Skin epidermis (tissue), 12 donors: ENCODE results near the gene FRMPD3.
"Not testable (repeated sequence)": the region's sequence is repeated elsewhere in the genome, so short reads cannot be mapped to it uniquely, and the experiment has no call there.

Experiments
- H3K27ac ChIP-seq, 21 experiments: fragments of 200-600 bp; sonication (generic) in 11 of 21; one replicate each; pipeline ENCODE4 v1.5.0; 2020; ENCODE audit warnings: mild to moderate bottlenecking in 3 of 21, inconsistent platforms in 2 of 21, moderate library complexity in 2 of 21
- H3K4me3 ChIP-seq, 7 experiments: fragments of 200-600 bp; sonication (generic) in 2 of 7; one replicate each; pipeline ENCODE4 v1.5.0; 2020; ENCODE audit warnings: inconsistent platforms in 2 of 7, mild to moderate bottlenecking in 2 of 7, moderate library complexity in 1 of 7

FRMPD3 gene

GRCh38 chrX:107471420-107471819, 22.0 kb downstream of the FRMPD3 start:
- not testable (repeated sequence) for H3K27ac ChIP-seq, H3K4me3 ChIP-seq

GRCh38 chrX:107477406-107477805, 28.0 kb downstream of the FRMPD3 start:
- no peak overlapping the region for H3K4me3 ChIP-seq
- H3K27ac ChIP-seq = no peak overlapping the region

GRCh38 chrX:107480272-107480671, 30.8 kb downstream of the FRMPD3 start:
- Histone ChIP-seq H3K4me3 (no peak overlapping the region), H3K27ac (no peak overlapping the region)

DNA sequence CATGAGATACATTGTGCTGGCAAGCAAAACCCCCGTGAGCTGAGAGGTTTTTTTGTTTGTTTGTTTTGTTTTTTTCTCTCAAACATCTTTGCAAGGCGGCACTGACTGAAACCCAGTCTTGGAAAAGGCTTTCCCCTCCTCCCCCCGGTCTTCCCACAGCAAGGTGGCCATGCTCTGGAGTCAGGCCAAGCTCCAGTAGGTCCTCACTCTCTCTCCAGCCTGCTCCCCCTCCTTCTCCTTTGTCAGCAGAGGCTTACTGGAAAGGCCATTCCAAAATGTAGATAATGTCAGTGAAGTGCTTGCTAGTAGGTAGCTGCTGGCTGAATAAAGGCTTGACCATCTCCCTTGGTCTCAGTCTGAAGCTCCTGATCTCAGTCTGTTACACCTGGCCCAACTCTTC, 32.6 kb downstream of the FRMPD3 start:
- H3K4me3 ChIP-seq = no peak overlapping the region
- H3K27ac ChIP-seq = no peak overlapping the region

DNA sequence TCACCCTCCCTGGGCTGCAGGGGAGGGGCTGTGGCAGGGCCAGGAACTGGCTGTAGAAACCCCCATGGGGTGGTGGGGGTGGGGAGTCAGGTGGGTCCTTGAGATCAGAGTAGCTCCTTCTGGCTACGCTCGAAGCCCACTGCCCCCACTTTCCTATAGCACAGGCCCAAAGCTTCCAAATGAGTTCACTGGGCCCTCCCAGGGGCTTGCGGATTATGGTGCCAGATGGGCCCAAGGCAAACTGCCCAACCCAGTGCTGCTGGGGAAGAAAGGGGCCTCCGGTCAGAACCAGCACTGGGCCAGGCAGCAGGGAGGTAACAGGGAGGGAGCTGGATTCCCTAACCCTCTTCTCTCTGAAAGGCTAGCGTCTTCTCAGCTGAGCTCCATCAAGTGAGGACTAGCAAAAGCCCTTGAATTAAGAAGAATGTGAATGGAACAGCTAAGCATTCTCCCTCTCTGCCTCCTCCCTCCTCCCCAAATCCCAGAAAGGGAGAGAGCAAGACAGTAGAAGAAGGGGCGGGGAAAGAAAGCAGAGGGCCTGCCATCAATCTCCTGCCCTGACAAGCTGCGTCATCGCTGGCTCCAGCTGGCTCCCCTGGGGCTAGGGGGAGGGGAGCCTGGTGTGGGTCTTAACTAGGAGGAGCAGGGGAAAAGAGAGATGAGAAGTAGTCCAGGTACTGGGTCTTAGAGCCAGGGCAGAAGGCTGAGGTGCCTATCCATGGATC, 34.7 kb downstream of the FRMPD3 start:
- Histone ChIP-seq H3K4me3 (no peak overlapping the region), H3K27ac (no peak overlapping the region)

DNA sequence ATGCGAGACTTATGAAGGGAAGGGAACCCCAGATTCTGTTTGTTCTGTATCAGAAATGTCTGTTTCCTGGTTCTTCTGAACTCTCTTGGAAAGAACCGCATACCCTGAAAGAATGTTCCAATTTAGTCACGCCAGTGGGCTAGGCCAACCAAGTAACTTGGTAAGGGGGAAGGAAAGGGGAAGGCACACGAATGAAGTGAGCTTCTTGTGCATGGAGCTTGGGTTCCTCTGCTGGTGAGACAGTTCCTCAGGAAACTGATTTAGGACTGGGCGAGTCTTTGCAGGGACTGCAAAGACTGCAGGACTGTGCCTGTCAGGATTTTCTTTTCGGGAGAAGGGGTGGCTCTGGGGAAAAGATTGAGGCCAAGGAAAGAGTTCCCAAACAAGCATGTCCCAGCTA, 35.6 kb downstream of the FRMPD3 start:
- Histone ChIP-seq H3K27ac (no peak overlapping the region), H3K4me3 (no peak overlapping the region)

DNA sequence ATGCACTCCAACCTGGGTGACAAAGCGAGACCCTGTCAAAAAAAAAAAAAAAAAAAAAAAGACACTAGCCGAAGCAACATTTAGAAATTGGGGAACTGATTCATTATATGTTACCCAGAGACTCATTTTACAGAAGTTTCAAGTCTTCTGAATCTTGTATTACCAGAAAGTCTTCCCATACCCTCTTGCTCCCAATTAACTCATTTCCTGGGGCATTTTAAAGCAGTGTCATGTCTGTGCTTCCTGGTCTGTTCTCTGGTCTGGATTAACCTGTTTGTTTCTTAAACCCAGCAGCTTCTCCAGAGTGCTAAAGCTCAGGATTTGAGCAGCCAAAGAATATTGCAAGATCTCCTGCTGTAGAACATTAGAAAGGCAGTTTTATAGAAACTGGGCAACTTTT, 43.7 kb downstream of the FRMPD3 start:
- Histone ChIP-seq H3K4me3 (no peak overlapping the region), H3K27ac (no peak overlapping the region)

GRCh38 chrX:107496786-107497185, 47.3 kb downstream of the FRMPD3 start:
- no peak overlapping the region for H3K27ac ChIP-seq
- H3K4me3 ChIP-seq = no peak overlapping the region
